Midbrain (tissue), 1 donor: Measurements from ENCODE around the gene ARHGEF12.

Source experiments
- DNase-seq: peaks from one replicate; lab custom pipeline; 2025; lab: John Stamatoyannopoulos, UW

Gene ARHGEF12

DNA sequence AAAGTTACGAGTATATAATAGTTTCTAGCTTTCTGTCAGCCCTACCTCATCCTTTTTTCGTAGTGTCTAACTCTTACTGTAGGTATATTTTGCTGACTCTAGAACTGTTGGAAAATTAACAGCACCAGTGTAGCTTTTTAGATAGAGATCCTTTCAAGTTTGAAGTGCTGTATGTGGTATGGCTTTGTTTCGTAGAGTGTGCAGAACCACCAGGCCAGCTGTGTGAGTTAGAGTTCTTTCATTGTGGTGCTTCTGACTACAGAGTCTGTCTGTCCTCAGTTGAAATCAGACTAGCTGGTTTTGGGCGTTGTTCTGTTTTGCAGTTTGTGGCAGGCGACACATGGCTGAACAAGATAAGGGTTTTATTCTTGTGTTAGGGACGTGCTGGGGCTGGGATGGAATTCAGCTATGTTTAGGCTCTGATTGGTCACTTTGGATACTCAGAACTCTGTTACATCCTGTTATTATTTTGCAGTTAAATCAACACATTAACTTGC, 3.2 kb downstream of the ARHGEF12 start:
- DNase-seq = peak; percentile 69

- no peak for DNase-seq
Measured at GRCh38 chr11:120340529-120340928, 4.3 kb downstream of the ARHGEF12 start.

DNA sequence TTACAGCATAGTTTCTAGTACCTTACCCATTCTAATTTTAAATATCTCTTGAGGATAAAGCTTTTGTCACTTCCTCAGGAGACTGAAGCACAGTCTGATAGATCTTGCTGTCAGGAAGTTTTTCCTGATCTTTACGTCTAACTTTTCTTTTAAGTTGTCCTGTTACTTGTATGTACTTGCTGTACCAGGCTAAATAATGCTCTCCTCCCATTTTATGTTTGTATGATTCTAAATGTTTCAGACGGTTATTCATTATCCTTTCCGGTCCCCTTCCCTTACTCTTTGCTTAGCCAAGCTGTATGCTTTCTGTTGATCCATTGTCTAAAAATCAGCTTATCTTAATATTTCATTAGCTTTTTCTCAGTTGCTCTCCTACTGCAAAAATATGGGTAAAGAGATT, 6.0 kb downstream of the ARHGEF12 start:
- DNase-seq = no peak

DNA sequence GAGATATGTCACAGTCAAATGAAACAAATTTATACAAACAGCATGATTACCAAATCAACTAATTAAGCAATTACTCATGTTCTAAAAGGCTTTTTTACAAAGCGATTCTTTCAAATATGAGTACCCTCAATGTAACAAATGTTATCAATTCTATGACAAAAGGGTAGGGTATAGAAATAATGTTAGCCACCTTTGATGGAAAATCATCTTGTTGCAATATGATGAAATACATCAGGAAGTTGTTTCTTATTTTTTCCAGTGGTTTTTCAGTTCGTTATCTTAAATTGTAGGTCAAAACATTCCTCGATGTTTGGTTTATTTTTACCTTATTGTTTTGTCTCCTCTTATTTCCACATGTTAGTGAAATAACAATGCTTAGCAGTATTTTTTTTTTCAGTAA, 6.5 kb downstream of the ARHGEF12 start:
- DNase-seq = no peak

DNA sequence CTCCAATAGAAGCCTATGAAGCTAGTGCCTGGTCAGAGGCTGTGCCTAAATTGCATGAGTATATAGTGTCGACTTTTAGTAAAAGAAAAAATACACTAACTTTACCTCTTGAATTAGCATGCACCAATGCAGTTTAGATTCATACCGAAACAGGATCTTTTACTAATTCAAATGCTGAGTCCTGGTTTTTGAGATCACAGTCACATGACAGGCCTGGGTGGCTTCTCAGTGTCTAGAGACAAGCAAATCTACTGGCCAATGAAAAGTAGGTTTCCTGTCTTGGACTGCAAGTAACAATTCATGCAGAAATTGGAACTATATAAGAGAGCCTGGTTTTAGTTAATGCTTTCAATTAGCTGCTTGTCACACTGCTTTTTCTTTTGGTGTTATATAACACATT, 7.2 kb downstream of the ARHGEF12 start:
- DNase-seq = peak; percentile 74

DNA sequence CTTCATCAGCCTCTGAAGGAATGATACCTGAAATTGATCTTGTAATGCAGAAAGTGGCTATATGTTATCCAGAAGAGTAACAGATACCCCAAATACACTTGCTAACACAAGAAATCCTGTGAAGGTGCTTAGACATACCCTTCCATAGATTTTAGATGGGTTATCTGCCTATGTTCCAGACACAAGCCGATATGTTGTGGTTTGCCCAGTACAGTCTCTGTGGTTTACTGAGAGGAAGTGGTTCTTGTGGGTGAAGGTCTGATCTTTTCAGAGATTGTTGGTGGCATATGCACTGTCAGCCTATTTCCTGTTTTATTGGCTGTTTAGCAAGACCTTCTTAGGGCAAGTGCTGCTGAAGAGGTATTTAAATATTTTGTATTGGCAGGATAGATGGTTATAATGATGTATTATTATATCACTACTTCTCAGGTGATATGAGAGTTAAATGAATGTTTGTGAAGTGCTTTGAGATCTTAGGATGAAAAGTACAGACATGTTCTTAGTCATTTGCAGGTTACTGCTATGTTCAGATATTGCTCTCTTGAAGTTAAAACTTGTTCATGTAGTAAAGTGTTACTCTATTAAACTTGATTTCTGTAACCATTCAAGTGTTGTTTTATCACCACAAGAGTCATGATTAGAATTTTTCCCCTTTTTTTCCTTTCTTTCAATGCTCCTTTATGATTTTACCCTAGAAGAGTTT, 8.2 kb downstream of the ARHGEF12 start:
- DNase-seq = peak; percentile 24

DNA sequence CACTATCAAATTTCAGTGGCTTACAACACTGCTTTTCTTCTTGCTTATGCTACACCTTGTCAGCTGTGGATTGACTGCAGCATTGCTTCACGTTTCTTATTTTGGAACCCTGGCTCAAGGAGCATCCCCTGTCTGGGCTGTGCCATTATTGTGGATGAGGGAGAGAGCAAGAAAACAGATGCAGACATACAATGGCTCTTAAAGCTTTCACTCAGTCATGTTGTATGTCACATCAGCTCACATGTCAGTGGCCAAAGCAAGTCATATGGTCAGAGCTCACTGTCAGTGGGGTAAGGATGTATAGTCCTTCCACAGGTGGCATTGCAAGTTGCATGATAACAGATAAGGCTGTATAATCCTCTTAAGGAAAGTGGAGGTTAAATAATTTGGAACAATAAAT, 10.0 kb downstream of the ARHGEF12 start:
- DNase-seq = no peak

DNA sequence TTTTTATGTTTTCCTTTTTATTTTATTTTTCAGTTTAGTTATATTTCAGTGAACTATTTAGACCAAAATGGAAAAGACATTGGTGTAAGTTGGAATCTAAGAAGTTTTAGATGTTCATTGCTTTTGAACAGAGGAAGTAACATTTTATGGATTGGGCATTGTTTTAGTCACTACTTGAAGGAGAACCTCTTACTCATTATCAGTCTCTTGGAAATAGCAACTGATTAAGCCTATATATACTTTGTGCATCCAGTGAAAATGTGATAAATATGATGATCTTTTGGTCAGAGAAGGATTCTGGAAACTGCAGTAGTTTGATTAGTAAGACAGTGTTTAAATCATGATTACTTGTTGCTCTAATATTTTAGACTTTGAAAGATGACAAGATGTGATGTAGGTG, 14.4 kb downstream of the ARHGEF12 start:
- DNase-seq = no peak

- no peak for DNase-seq
Measured at GRCh38 chr11:120352405-120352804, 16.2 kb downstream of the ARHGEF12 start.

- no peak for DNase-seq
Measured at GRCh38 chr11:120354068-120354467, 17.9 kb downstream of the ARHGEF12 start.

DNA sequence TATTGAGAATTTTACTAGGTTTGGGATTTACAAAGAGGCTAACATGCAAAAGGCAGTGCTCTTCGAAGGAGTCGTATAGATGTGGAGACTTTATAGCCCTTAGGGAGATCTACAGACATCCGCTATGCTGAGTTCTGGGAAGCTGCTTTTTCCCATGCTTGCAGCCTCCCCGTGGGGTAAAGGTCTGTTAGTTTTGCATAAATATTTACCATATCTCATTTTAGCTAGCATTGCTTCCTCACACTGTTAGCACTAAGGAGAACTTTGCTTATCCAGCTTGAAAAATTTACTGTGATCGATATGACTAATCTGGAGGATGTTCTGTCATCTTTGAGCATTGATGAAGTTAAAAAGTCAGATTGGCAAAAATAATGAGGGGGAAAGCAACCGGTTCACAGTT, 18.6 kb downstream of the ARHGEF12 start:
- no peak for DNase-seq

GRCh38 chr11:120357620-120358019, 21.4 kb downstream of the ARHGEF12 start:
- no peak for DNase-seq

- DNase-seq = no peak
Measured at GRCh38 chr11:120358729-120359128, 22.5 kb downstream of the ARHGEF12 start.

DNA sequence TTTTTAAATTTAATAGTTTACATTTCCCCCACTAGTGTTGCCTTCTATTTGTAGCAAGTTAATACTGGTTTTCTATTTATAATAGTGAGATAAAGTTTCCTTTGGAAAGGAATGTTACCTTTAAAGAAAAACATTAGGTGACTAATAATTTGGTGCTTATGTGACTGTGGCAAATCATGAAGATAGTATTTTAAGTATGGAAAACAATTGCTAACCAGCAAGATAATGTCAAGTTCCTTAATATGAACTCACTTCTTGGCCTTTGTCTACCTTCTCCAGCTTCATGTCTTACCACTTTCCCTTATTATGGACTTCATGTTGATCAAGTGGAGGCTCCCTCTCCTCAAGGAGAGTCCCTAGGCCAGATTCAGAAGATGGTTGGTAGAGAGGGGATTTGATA, 27.2 kb downstream of the ARHGEF12 start:
- DNase-seq = no peak

- no peak for DNase-seq
Measured at GRCh38 chr11:120365512-120365911, 29.3 kb downstream of the ARHGEF12 start.

GRCh38 chr11:120372296-120372695, 36.1 kb downstream of the ARHGEF12 start:
- no peak for DNase-seq

GRCh38 chr11:120375076-120375475, 38.9 kb downstream of the ARHGEF12 start:
- no peak for DNase-seq

DNA sequence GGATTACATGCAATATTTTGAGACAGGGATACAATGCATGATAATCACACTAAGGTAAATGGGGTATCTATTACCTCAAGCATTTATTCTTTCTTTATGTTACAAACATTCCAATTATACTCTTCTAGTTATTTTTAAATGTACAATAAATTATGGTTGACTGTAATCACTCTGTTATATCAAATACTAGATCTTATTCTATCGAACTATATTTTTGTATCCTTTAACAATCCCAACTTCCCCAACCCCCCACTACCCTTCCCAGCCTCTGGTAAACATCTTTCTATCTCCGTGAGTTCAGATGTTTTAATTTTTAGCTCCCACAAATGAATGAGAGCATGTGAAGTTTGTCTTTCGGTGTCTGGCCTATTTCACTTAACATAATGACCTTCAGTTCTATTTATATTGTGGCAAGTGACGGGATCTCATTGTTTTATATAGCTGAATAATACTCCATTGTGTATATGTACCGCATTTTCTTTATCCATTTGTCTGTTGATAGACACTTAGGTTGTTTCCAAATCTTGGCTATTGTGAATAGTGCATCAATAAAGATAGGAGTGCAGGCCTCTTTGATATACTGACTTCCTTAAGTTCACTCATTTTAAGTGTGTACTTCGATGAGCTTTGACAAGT, 40.5 kb downstream of the ARHGEF12 start:
- DNase-seq = no peak

- DNase-seq = no peak
Measured at GRCh38 chr11:120378474-120378873, 42.3 kb downstream of the ARHGEF12 start.

- DNase-seq = no peak
Measured at GRCh38 chr11:120381401-120381800, 45.2 kb downstream of the ARHGEF12 start.

- no peak for DNase-seq
Measured at GRCh38 chr11:120383518-120384155, 47.4 kb downstream of the ARHGEF12 start.

DNA sequence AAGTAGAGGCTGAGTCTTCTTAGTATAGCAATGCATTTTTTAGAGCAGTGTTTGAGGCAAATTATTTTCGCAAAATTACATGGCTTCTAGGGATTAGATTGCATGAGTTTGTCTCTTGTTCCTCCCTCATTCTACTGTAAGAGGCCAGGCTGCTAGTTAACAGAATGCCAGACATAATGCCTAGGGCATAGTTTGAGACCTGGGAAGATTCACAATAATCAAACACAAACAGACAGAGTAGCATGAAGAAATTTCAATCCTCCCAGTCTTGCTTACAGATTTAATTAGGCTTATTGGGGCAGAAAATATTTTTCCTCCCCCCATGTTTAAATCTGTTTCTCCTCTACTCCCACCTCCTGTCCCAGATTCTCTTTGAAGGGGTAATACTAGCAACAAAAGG, 48.3 kb downstream of the ARHGEF12 start:
- DNase-seq = no peak

DNA sequence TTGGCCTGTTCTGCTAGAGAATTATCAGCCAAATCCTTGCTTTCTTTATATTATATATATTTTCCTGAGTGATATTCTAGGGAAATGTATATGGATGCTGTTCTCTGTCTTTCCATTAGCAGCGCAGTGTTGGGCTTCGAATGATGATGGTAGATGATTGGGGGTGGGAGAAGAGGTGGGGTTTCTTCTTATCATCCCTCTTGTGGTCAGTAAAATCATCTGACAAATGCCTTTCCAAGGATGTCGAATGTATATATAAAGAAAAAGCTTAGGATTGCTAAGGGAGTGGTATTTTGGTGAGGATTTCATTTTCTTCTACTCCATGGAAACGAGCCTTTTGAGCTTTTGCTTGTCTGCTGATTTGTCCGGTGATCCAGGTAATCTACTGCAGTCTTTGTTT, 48.9 kb downstream of the ARHGEF12 start:
- no peak for DNase-seq
